ENCODE results near the gene LRIG3.

DNA sequence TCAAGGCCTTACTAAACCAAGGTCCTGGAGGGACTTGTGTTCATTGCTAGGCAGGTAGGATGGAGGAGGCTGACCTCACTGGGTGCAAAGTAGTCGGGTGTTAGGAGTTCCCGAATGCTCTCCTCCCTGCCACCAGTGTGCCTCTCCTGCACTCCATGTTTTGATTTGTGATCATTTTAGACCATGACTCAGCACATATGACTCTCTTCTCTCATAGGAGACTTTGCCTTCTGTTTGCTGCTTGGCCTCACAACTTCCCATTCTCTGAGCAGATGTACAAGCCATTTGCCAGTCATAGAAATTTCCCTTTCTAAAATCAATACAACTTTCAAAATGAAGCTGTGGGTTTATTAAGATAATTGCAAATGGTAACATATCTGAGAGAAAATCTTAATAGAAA, 46.6 kb upstream of the LRIG3 start:
- TF ChIP-seq, protein P1, sequence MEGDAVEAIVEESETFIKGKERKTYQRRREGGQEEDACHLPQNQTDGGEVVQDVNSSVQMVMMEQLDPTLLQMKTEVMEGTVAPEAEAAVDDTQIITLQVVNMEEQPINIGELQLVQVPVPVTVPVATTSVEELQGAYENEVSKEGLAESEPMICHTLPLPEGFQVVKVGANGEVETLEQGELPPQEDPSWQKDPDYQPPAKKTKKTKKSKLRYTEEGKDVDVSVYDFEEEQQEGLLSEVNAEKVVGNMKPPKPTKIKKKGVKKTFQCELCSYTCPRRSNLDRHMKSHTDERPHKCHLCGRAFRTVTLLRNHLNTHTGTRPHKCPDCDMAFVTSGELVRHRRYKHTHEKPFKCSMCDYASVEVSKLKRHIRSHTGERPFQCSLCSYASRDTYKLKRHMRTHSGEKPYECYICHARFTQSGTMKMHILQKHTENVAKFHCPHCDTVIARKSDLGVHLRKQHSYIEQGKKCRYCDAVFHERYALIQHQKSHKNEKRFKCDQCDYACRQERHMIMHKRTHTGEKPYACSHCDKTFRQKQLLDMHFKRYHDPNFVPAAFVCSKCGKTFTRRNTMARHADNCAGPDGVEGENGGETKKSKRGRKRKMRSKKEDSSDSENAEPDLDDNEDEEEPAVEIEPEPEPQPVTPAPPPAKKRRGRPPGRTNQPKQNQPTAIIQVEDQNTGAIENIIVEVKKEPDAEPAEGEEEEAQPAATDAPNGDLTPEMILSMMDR (IDR thresholded peaks at IDR 0.05; ENCODE audit: poor library complexity, severe bottlenecking) = no peak
- TF ChIP-seq EZH2 (IDR thresholded peaks at IDR 0.05; ENCODE audit: borderline replicate concordance, insufficient read depth, low read length, poor library complexity, severe bottlenecking) (no peak), EP300 (conservative IDR thresholded peaks at IDR 0.05; ENCODE audit: poor library complexity, severe bottlenecking) (no peak), RAD21 (conservative IDR thresholded peaks at IDR 0.05) (no peak), POLR2AphosphoS5 (IDR thresholded peaks at IDR 0.05) (no peak)
- TF ChIP-seq, protein P2, sequence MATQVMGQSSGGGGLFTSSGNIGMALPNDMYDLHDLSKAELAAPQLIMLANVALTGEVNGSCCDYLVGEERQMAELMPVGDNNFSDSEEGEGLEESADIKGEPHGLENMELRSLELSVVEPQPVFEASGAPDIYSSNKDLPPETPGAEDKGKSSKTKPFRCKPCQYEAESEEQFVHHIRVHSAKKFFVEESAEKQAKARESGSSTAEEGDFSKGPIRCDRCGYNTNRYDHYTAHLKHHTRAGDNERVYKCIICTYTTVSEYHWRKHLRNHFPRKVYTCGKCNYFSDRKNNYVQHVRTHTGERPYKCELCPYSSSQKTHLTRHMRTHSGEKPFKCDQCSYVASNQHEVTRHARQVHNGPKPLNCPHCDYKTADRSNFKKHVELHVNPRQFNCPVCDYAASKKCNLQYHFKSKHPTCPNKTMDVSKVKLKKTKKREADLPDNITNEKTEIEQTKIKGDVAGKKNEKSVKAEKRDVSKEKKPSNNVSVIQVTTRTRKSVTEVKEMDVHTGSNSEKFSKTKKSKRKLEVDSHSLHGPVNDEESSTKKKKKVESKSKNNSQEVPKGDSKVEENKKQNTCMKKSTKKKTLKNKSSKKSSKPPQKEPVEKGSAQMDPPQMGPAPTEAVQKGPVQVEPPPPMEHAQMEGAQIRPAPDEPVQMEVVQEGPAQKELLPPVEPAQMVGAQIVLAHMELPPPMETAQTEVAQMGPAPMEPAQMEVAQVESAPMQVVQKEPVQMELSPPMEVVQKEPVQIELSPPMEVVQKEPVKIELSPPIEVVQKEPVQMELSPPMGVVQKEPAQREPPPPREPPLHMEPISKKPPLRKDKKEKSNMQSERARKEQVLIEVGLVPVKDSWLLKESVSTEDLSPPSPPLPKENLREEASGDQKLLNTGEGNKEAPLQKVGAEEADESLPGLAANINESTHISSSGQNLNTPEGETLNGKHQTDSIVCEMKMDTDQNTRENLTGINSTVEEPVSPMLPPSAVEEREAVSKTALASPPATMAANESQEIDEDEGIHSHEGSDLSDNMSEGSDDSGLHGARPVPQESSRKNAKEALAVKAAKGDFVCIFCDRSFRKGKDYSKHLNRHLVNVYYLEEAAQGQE (IDR thresholded peaks at IDR 0.05; ENCODE audit: borderline replicate concordance) = no peak
